A673 (cell line): ENCODE data around the gene CAPN5.

Source experiments
- CTCF ChIP-seq: fragments of 300-800, 200-600 bp; sonication (generic); conservative IDR thresholded peaks from 2 replicates; pipeline ENCODE4 v1.5.1; 2017; ENCODE audit warnings: low read depth, mild to moderate bottlenecking, antibody characterized with exemption, low read length, moderate library complexity, mixed read lengths
- EZH2 ChIP-seq: fragments of 200-600 bp; sonication (generic); IDR thresholded peaks from 2 replicates; pipeline ENCODE4 v1.6.1; 2017; ENCODE audit warnings: borderline replicate concordance, low read depth, mild to moderate bottlenecking, mixed read lengths, antibody characterized with exemption, low read length; ENCODE audit not compliant: poor library complexity, severe bottlenecking

- no peak for TF ChIP-seq CTCF
- TF ChIP-seq EZH2: no peak
Observed at GRCh38 chr11:77090046-77090372, 23.2 kb downstream of the CAPN5 start.
